Measurements from ENCODE around the gene ARID5B.

- TF ChIP-seq CTCF (IDR thresholded peaks at IDR 0.05) (no peak), POLR2AphosphoS5 (IDR thresholded peaks at IDR 0.05) (no peak)
These were observed 232.1 kb downstream of the ARID5B start for GRCh38 chr10:62133618-62134017.

Data from transverse colon (tissue), 4 donors.